CD14-positive monocyte (primary cell): ENCODE results near the gene ARHGEF7. TPM values are rescaled to one million over a fixed set of nuclear protein-coding genes. Genes with fewer than 3 reads are reported as not detected.

ENCODE experiments used
- DNase-seq, 3 donors: peaks; one replicate each; pipeline ENCODE4 v3.0.0-alpha.2; 2011 to 2022
- H2AFZ ChIP-seq: 2 replicates; pipeline ENCODE4 v1.6.0; 2012; ENCODE audit warnings: mild to moderate bottlenecking, low read depth, low read length, inconsistent platforms; ENCODE audit not compliant: insufficient read depth, poor library complexity, severe bottlenecking
- H3K27ac ChIP-seq, 2 donors: 1 replicate in 1 of 2; 2 replicates in 1 of 2; pipeline ENCODE4 v1.5.1; 2012 to 2013; ENCODE audit warnings: low read length in 2 of 2, control low read depth in 1 of 2, inconsistent platforms in 1 of 2, low read depth in 1 of 2, mild to moderate bottlenecking in 1 of 2
- H3K27me3 ChIP-seq, 2 donors: one replicate each; pipeline versions ENCODE4 v1.6.0 to v1.6.1; 2011 to 2013; ENCODE audit warnings: low read length in 2 of 2; ENCODE audit not compliant: control insufficient read depth in 2 of 2, insufficient read depth in 2 of 2
- H3K36me3 ChIP-seq, 2 donors: replicated peaks in 1 of 2; 1 replicate in 1 of 2; 2 replicates in 1 of 2; pipeline versions ENCODE4 v1.5.1 to v1.6.1; 2012 to 2013; ENCODE audit warnings: low read length in 2 of 2, control low read depth in 1 of 2, inconsistent platforms in 1 of 2, mild to moderate bottlenecking in 1 of 2; ENCODE audit not compliant: insufficient read depth in 2 of 2, control insufficient read depth in 1 of 2
- H3K4me1 ChIP-seq, 2 donors: 1 replicate in 1 of 2; 2 replicates in 1 of 2; pipeline versions ENCODE4 v1.5.1 to v1.6.1; 2012 to 2013; ENCODE audit warnings: low read length in 2 of 2, control low read depth in 1 of 2, inconsistent platforms in 1 of 2, mild to moderate bottlenecking in 1 of 2, moderate library complexity in 1 of 2; ENCODE audit not compliant: insufficient read depth in 2 of 2, control insufficient read depth in 1 of 2
- H3K4me2 ChIP-seq: replicated peaks from 2 replicates; pipeline ENCODE3; 2012; ENCODE audit warnings: low read length, moderate library complexity, mild to moderate bottlenecking; ENCODE audit not compliant: poor library complexity, severe bottlenecking; ENCODE audit errors: extremely low read depth
- H3K4me3 ChIP-seq, 3 experiments: fragments of 200-600 bp in 1 of 3; sonication (generic) in 1 of 3; replicated peaks in 1 of 3; 1 replicate in 2 of 3; 2 replicates in 1 of 3; pipeline ENCODE4 v1.5.1; 2011 to 2013; ENCODE audit warnings: low read length in 3 of 3, mild to moderate bottlenecking in 3 of 3, control low read depth in 2 of 3, low read depth in 2 of 3, inconsistent platforms in 1 of 3, moderate library complexity in 1 of 3
- H3K79me2 ChIP-seq: 2 replicates; pipeline ENCODE4 v1.6.0; 2012; ENCODE audit warnings: mild to moderate bottlenecking, control low read depth, inconsistent platforms, low read length, moderate library complexity; ENCODE audit not compliant: insufficient read depth
- H3K9ac ChIP-seq: 2 replicates; pipeline ENCODE4 v1.6.0; 2017; ENCODE audit warnings: low read length, mild to moderate bottlenecking; ENCODE audit not compliant: insufficient read depth, poor library complexity, severe bottlenecking
- H3K9me3 ChIP-seq, 2 donors: replicated peaks in 1 of 2; 1 replicate in 1 of 2; 2 replicates in 1 of 2; pipeline versions ENCODE4 v1.5.1 to v1.6.1; 2012 to 2013; ENCODE audit warnings: low read length in 2 of 2, control low read depth in 1 of 2; ENCODE audit not compliant: control insufficient read depth in 1 of 2, insufficient read depth in 1 of 2
- H4K20me1 ChIP-seq: 2 replicates; pipeline ENCODE4 v1.6.0; 2012; ENCODE audit warnings: mild to moderate bottlenecking, low read length, control low read depth, moderate library complexity; ENCODE audit not compliant: insufficient read depth
- H3K27ac Mint-ChIP-seq, 7 donors: one replicate each; pipeline ENCODE4 v1.8.0; 2020; ENCODE audit warnings: mild to moderate bottlenecking in 7 of 7, mixed read lengths in 7 of 7, moderate library complexity in 6 of 7, inconsistent platforms in 2 of 7
- H3K27me3 Mint-ChIP-seq, 3 donors: one replicate each; pipeline ENCODE4 v1.8.0; 2021 to 2022; ENCODE audit warnings: low read depth in 3 of 3, mild to moderate bottlenecking in 3 of 3, mixed read lengths in 3 of 3, moderate library complexity in 3 of 3, inconsistent platforms in 1 of 3
- H3K36me3 Mint-ChIP-seq, 2 donors: one replicate each; pipeline ENCODE4 v1.8.0; 2020; ENCODE audit warnings: mixed read lengths in 2 of 2, inconsistent platforms in 1 of 2, mild to moderate bottlenecking in 1 of 2
- H3K4me1 Mint-ChIP-seq: one replicate; pipeline ENCODE4 v1.8.0; 2020; ENCODE audit warnings: mild to moderate bottlenecking, mixed read lengths
- H3K4me3 Mint-ChIP-seq, 2 donors: one replicate each; pipeline ENCODE4 v1.8.0; 2020; ENCODE audit warnings: mild to moderate bottlenecking in 2 of 2, mixed read lengths in 2 of 2, moderate library complexity in 1 of 2
- H3K9me3 Mint-ChIP-seq, 7 donors: one replicate each; pipeline ENCODE4 v1.8.0; 2020 to 2022; ENCODE audit warnings: mixed read lengths in 7 of 7, mild to moderate bottlenecking in 6 of 7, moderate library complexity in 6 of 7, inconsistent platforms in 2 of 7
- WGBS: methylation state at CpG from one replicate; pipeline ENCODE4 v1.1.5; 2013; ENCODE audit warnings: missing lambda C conversion rate; ENCODE audit not compliant: insufficient coverage; 5-methylcytosine and 5-hydroxymethylcytosine counted together
- intact Hi-C, 2 donors: fragments of 100-400 bp; cut with micrococcal nuclease; formaldehyde crosslinking; loops; one replicate each; pipeline versions ENCODE4 v1.15.0 to v1.15.1; 2023
- polyA plus RNA-seq, 3 donors: library from polyadenylated mRNA; depleted of rRNA in 1 of 3; unstranded in 2 of 3; stranded (reverse) in 1 of 3; fragments of 300-500 nt in 2 of 3; fragments of >200 nt in 1 of 3; fragmentation: Illumina TruSeq in 2 of 3; gene quantifications; 1 replicate in 2 of 3; 2 replicates in 1 of 3; pipeline ENCODE4 v1.2.3, GENCODE V29; 2012 to 2021
- TF ChIP-seq, protein P1 (sequence below): fragments of 200-600 bp; IDR thresholded peaks from one replicate; pipeline ENCODE4 v1.8.0; 2022; ENCODE audit warnings: antibody characterized with exemption, mild to moderate bottlenecking

ARHGEF7 gene
- polyA plus RNA-seq, 3 donors: 4.6 to 29.0 (median 6.1) TPM

GRCh38 chr13:111201304-111201940 is 86.3 kb downstream of the ARHGEF7 start:
- Histone ChIP-seq H3K9me3 (peaks cover 4 to 9% of the 10 kb centered on the region in 2 donors), H3K9ac (no peak overlapping the region), H3K79me2 (peaks cover 64% of the 10 kb centered on the region), H4K20me1 (peaks cover 83% of the 10 kb centered on the region), H2AFZ (no peak overlapping the region), H3K4me3 (no peak overlapping the region), H3K36me3 (peaks cover 4 to 36% of the 10 kb centered on the region in 2 donors), H3K27me3 (no peaks in the 10 kb centered on the region), H3K4me2 (no peak overlapping the region), H3K4me1 (peaks cover 17 to 26% of the 10 kb centered on the region in 2 donors), H3K27ac (no peak overlapping the region)
- peaks cover 40 to 52% of the 10 kb centered on the region in 2 donors for H3K36me3 Mint-ChIP-seq
- WGBS: no CpG with 5 or more reads among the region's 8 CpGs
- H3K4me1 Mint-ChIP-seq: peaks cover 40% of the 10 kb centered on the region
- H3K9me3 Mint-ChIP-seq: peaks cover 8 to 19% (median 11%) of the 10 kb centered on the region in 7 donors
- H3K27ac Mint-ChIP-seq: peak overlapping the region in 1 of 7 donors; percentile 28
- intact Hi-C loops: no loop called here
- H3K27me3 Mint-ChIP-seq: peaks cover 0 to 3% (median under 1%) of the 10 kb centered on the region in 3 donors
- H3K4me3 Mint-ChIP-seq: no peak overlapping the region
- peak in 1 of 3 donors; percentile 30 for DNase-seq
- TF ChIP-seq, protein P1, sequence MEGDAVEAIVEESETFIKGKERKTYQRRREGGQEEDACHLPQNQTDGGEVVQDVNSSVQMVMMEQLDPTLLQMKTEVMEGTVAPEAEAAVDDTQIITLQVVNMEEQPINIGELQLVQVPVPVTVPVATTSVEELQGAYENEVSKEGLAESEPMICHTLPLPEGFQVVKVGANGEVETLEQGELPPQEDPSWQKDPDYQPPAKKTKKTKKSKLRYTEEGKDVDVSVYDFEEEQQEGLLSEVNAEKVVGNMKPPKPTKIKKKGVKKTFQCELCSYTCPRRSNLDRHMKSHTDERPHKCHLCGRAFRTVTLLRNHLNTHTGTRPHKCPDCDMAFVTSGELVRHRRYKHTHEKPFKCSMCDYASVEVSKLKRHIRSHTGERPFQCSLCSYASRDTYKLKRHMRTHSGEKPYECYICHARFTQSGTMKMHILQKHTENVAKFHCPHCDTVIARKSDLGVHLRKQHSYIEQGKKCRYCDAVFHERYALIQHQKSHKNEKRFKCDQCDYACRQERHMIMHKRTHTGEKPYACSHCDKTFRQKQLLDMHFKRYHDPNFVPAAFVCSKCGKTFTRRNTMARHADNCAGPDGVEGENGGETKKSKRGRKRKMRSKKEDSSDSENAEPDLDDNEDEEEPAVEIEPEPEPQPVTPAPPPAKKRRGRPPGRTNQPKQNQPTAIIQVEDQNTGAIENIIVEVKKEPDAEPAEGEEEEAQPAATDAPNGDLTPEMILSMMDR: no peak

DNA sequence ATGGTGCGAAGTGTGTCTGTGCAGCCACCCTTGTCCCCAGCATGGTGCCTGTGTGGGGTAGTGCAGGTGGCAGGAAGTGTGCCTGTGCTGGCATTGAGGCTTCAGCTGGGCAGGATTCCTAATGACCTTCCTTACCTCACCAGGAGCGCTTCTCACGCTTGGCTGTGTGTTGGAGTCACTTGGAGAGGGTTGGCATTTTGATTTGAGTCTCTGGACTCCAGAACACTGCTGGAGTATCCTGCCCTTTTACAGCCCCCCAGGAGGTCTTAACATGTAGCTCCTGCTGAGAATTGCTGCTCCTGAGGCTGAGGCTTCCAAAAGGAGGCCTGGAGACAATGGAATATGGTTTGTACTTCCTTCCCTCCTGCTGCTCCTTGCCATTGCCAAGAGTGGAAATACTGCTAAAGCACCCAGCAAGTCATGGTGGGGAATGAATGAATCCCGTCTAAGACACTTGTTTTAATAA is 87.1 kb downstream of the ARHGEF7 start:
- H3K27ac Mint-ChIP-seq: no peak overlapping the region
- peaks cover 87% of the 10 kb centered on the region for H4K20me1 ChIP-seq
- peaks cover 17 to 26% of the 10 kb centered on the region in 2 donors for H3K4me1 ChIP-seq
- H3K4me2 ChIP-seq: no peak overlapping the region
- 83% methylated on average over 1 of the region's 4 CpGs for WGBS
- no peaks in the 10 kb centered on the region for H3K27me3 ChIP-seq
- H3K27me3 Mint-ChIP-seq: peaks cover 0 to 3% (median 0%) of the 10 kb centered on the region in 3 donors
- peaks cover 40% of the 10 kb centered on the region for H3K4me1 Mint-ChIP-seq
- H3K9me3 Mint-ChIP-seq: peaks cover 4 to 15% (median 9%) of the 10 kb centered on the region in 7 donors
- H3K4me3 ChIP-seq: no peak overlapping the region
- H2AFZ ChIP-seq: no peak overlapping the region
- H3K36me3 Mint-ChIP-seq: peaks cover 37 to 46% of the 10 kb centered on the region in 2 donors
- H3K9ac ChIP-seq: no peak overlapping the region
- H3K27ac ChIP-seq: peak overlapping the region in 1 of 2 donors; percentile 9
- peaks cover 4 to 37% of the 10 kb centered on the region in 2 donors for H3K36me3 ChIP-seq
- intact Hi-C loops: no loop called here
- peaks cover 4 to 9% of the 10 kb centered on the region in 2 donors for H3K9me3 ChIP-seq
- H3K4me3 Mint-ChIP-seq: no peak overlapping the region
- TF ChIP-seq, protein P1: no peak
- peaks cover 61% of the 10 kb centered on the region for H3K79me2 ChIP-seq
- DNase-seq: no peak
